ENCODE measurements around the gene RPN2. TPM values are rescaled to one million over a fixed set of nuclear protein-coding genes. Genes with fewer than 3 reads are reported as not detected.

The RPN2 gene
- polyA plus RNA-seq, 1 donor from 2014 or later = 151 TPM

- Histone ChIP-seq H4K20me1 (ENCODE audit: insufficient read depth) (no peaks in the 10 kb centered on the region), H3K9ac (ENCODE audit: low read length) (no peak overlapping the region), H2AFZ (ENCODE audit: low read depth, low read length) (no peak overlapping the region), H3F3A (ENCODE audit: insufficient read depth, low read length, poor library complexity, severe bottlenecking) (no peaks in the 10 kb centered on the region), H3K27me3 (ENCODE audit: insufficient read depth, low read depth, low read length) (no peaks in the 10 kb centered on the region), H3K79me2 (replicated peaks; ENCODE audit: insufficient read depth, low read length) (no peaks in the 10 kb centered on the region), H3K27ac (ENCODE audit: low read length) (no peak overlapping the region), H3K4me3 (ENCODE audit: low read length) (no peak overlapping the region), H3K9me3 (ENCODE audit: low read length) (no peaks in the 10 kb centered on the region), H3K4me2 (ENCODE audit: low read length) (no peak overlapping the region), H3K36me3 (ENCODE audit: insufficient read depth, low read length) (no peaks in the 10 kb centered on the region), H3K9me2 (ENCODE audit: insufficient read depth, low read length) (no peaks in the 10 kb centered on the region)
- TF ChIP-seq POLR2AphosphoS5 (IDR thresholded peaks at IDR 0.05) = no peak
- TF ChIP-seq REST (IDR thresholded peaks at IDR 0.05; ENCODE audit: borderline replicate concordance) = no peak
- no peak for TF ChIP-seq RAD21 (conservative IDR thresholded peaks at IDR 0.05)
- TF ChIP-seq EZH2 (IDR thresholded peaks at IDR 0.05; ENCODE audit: borderline replicate concordance, insufficient read depth, low read length, poor library complexity, severe bottlenecking) = no peak
- TF ChIP-seq TAF1 (IDR thresholded peaks at IDR 0.05; ENCODE audit: low read depth) = no peak
- TF ChIP-seq EP300 (conservative IDR thresholded peaks at IDR 0.05; ENCODE audit: poor library complexity, severe bottlenecking) = no peak
- no peak for TF ChIP-seq MXI1 (conservative IDR thresholded peaks at IDR 0.05; ENCODE audit: poor library complexity, severe bottlenecking)
- no peak for TF ChIP-seq CTCF (IDR thresholded peaks at IDR 0.05; ENCODE audit: poor library complexity, severe bottlenecking)
- TF ChIP-seq SMC3 (conservative IDR thresholded peaks at IDR 0.05; ENCODE audit: poor library complexity) = no peak
Measured at GRCh38 chr20:37133952-37134351, 45.2 kb upstream of the RPN2 start.

- no peaks in the 10 kb centered on the region for H3K9me2 ChIP-seq (ENCODE audit: insufficient read depth, low read length)
- H3K79me2 ChIP-seq (replicated peaks; ENCODE audit: insufficient read depth, low read length) = no peaks in the 10 kb centered on the region
- H3K27ac ChIP-seq (ENCODE audit: low read length) = no peak overlapping the region
- H3K27me3 ChIP-seq (ENCODE audit: insufficient read depth, low read depth, low read length) = no peaks in the 10 kb centered on the region
- H3K9me3 ChIP-seq (ENCODE audit: low read length) = no peaks in the 10 kb centered on the region
- H3K36me3 ChIP-seq (ENCODE audit: insufficient read depth, low read length) = no peaks in the 10 kb centered on the region
- no peak overlapping the region for H2AFZ ChIP-seq (ENCODE audit: low read depth, low read length)
- H3K4me3 ChIP-seq (ENCODE audit: low read length) = no peak overlapping the region
- H3F3A ChIP-seq (ENCODE audit: insufficient read depth, low read length, poor library complexity, severe bottlenecking) = no peaks in the 10 kb centered on the region
- H3K9ac ChIP-seq (ENCODE audit: low read length) = no peak overlapping the region
- no peaks in the 10 kb centered on the region for H4K20me1 ChIP-seq (ENCODE audit: insufficient read depth)
- no peak overlapping the region for H3K4me2 ChIP-seq (ENCODE audit: low read length)
- TF ChIP-seq TAF1 (IDR thresholded peaks at IDR 0.05; ENCODE audit: low read depth) (no peak), SMC3 (conservative IDR thresholded peaks at IDR 0.05; ENCODE audit: poor library complexity) (no peak), MXI1 (conservative IDR thresholded peaks at IDR 0.05; ENCODE audit: poor library complexity, severe bottlenecking) (no peak), EZH2 (IDR thresholded peaks at IDR 0.05; ENCODE audit: borderline replicate concordance, insufficient read depth, low read length, poor library complexity, severe bottlenecking) (no peak), RAD21 (conservative IDR thresholded peaks at IDR 0.05) (no peak)
Measured at GRCh38 chr20:37137547-37137946, 41.6 kb upstream of the RPN2 start.

All from neural cell (in vitro differentiated cells).